K562 (cell line): ENCODE data around the gene UBE2D2. TPM values are rescaled to one million over a fixed set of nuclear protein-coding genes. Genes with fewer than 3 reads are reported as not detected.

Source experiments
- ATAC-seq: fragments of 200-7000 bp; cut with Tn5 transposase; 3 replicates; pipeline ENCODE4 v1.9.1; 2020; ENCODE audit warnings: moderate library complexity
- BruUV-seq: library from RNA; stranded (reverse); fragments of 400-500 nt; replicated peaks from 2 replicates; lab custom pipeline; 2021; lab: Mats Ljungman, UMichigan
- CTCF ChIA-PET: fragments of 300-600 bp; formaldehyde crosslinking; extraction: SDS; loops from one replicate; lab custom pipeline; 2021; ENCODE audit warnings: low intra/inter-chr PET ratio; lab: Yijun Ruan, JAX
- POLR2A ChIA-PET: fragments of 300-600, 350-650 bp; sonication (Branson Sonifier 250); formaldehyde crosslinking; extraction: SDS; loops from one replicate; lab custom pipeline; 2021; ENCODE audit warnings: antibody characterized with exemption, inconsistent platforms; lab: Yijun Ruan, JAX
- DNase-seq, 4 experiments: peaks; one replicate each; pipeline versions ENCODE4 v3.0.0 to v3.0.0-alpha.2; 2011 to 2018; ENCODE audit warnings: low spot score in 3 of 4, mixed read lengths in 3 of 4; ENCODE audit errors: extremely low read depth in 1 of 4
- FAIRE-seq: peaks from 2 replicates; lab custom pipeline; 2011; peaks lifted over from hg19 to GRCh38; lab: Jason Lieb, UNC
- H2AFZ ChIP-seq: 2 replicates; pipeline ENCODE4 v1.6.0; 2011; ENCODE audit warnings: low read depth, low read length, control low read depth, inconsistent platforms
- H3K27ac ChIP-seq: fragments of 200-600 bp; 3 replicates; pipeline ENCODE4 v1.8.0; 2011; ENCODE audit warnings: low read depth, mild to moderate bottlenecking, control low read depth, inconsistent platforms, low read length, moderate library complexity, mixed read lengths; ENCODE audit errors: extremely low read depth
- H3K27me3 ChIP-seq, 2 experiments: fragments of 300-600 bp in 1 of 2; 2 replicates in 1 of 2; 3 replicates in 1 of 2; pipeline versions ENCODE4 v1.6.0 to v1.8.0; 2011; ENCODE audit warnings: inconsistent platforms in 2 of 2, low read length in 2 of 2, mild to moderate bottlenecking in 1 of 2, mixed read lengths in 1 of 2, moderate library complexity in 1 of 2; ENCODE audit not compliant: control insufficient read depth in 2 of 2, insufficient read depth in 2 of 2
- H3K36me3 ChIP-seq: fragments of 300-600 bp; 3 replicates; pipeline ENCODE4 v1.8.0; 2011; ENCODE audit warnings: mild to moderate bottlenecking, low read length, inconsistent platforms; ENCODE audit not compliant: control insufficient read depth, insufficient read depth
- H3K4me1 ChIP-seq, 2 experiments: fragments of 200-600 bp in 1 of 2; replicated peaks in 1 of 2; 2 replicates in 1 of 2; 3 replicates in 1 of 2; pipeline versions ENCODE4 v1.5.1 to v1.8.0; 2011; ENCODE audit warnings: inconsistent platforms in 2 of 2, low read length in 2 of 2, mild to moderate bottlenecking in 1 of 2, mixed read lengths in 1 of 2, moderate library complexity in 1 of 2; ENCODE audit not compliant: control insufficient read depth in 2 of 2, insufficient read depth in 2 of 2
- H3K4me2 ChIP-seq: 2 replicates; pipeline ENCODE4 v1.6.1; 2011; ENCODE audit warnings: low read length, control low read depth, inconsistent platforms, mixed read lengths; ENCODE audit not compliant: insufficient read depth
- H3K4me3 ChIP-seq: fragments of 200-600 bp; sonication (generic), shearing (Covaris generic); 2 replicates; pipeline ENCODE4 v1.5.1; 2016; ENCODE audit warnings: control low read depth, inconsistent platforms
- H3K79me2 ChIP-seq: fragments of 200-600 bp; 3 replicates; pipeline ENCODE4 v1.8.0; 2011; ENCODE audit warnings: low read length, inconsistent platforms; ENCODE audit not compliant: control insufficient read depth, insufficient read depth
- H3K9ac ChIP-seq, 2 experiments: 2 replicates each; pipeline versions ENCODE4 v1.6.0 to v1.6.1; 2011; ENCODE audit warnings: low read depth in 2 of 2, low read length in 2 of 2, control low read depth in 1 of 2, inconsistent platforms in 1 of 2, mild to moderate bottlenecking in 1 of 2, mixed read lengths in 1 of 2; ENCODE audit not compliant: insufficient read depth in 1 of 2
- H3K9me1 ChIP-seq: one replicate; pipeline ENCODE4 v1.6.0; 2011; ENCODE audit warnings: inconsistent platforms, mild to moderate bottlenecking, low read length, moderate library complexity; ENCODE audit not compliant: control insufficient read depth, insufficient read depth
- H3K9me3 ChIP-seq: replicated peaks from 2 replicates; pipeline ENCODE4 v1.5.1; 2011; ENCODE audit warnings: low read depth, low read length, inconsistent platforms; ENCODE audit not compliant: control insufficient read depth, insufficient read depth
- H4K20me1 ChIP-seq: replicated peaks from 2 replicates; pipeline ENCODE4 v1.6.1; 2011; ENCODE audit warnings: low read length, inconsistent platforms, mixed read lengths; ENCODE audit not compliant: control insufficient read depth, insufficient read depth
- CAMTA2 ChIP-seq: fragments of 250-450 bp; sonication (Bioruptor Pico); conservative IDR thresholded peaks from 2 replicates; pipeline ENCODE4 v1.5.1; 2022
- ELF2 ChIP-seq: fragments of 250-450 bp; sonication (Bioruptor Pico); IDR thresholded peaks from 2 replicates; pipeline ENCODE4 v1.5.0; 2021; ENCODE audit warnings: mild to moderate bottlenecking
- GATAD2A ChIP-seq: fragments of 450-650 bp; IDR thresholded peaks from 2 replicates; pipeline ENCODE4 v1.6.1; 2017
- HLTF ChIP-seq: fragments of 450-650 bp; IDR thresholded peaks from 2 replicates; pipeline ENCODE4 v1.6.1; 2016
- HMGN3 ChIP-seq: IDR thresholded peaks from 2 replicates; pipeline ENCODE4 v1.6.1; 2011; ENCODE audit warnings: borderline replicate concordance, low read depth, mild to moderate bottlenecking, mixed read lengths, low read length; ENCODE audit not compliant: insufficient read length; ENCODE audit errors: extremely low read depth
- NELFE ChIP-seq: IDR thresholded peaks from 2 replicates; pipeline ENCODE4 v1.6.1; 2011; ENCODE audit warnings: mild to moderate bottlenecking; ENCODE audit not compliant: insufficient read depth, insufficient read length
- SIX5 ChIP-seq, 2 experiments: IDR thresholded peaks; 2 replicates each; pipeline ENCODE4 v1.6.1; 2011; ENCODE audit warnings: low read length in 2 of 2, borderline replicate concordance in 1 of 2, low read depth in 1 of 2, mild to moderate bottlenecking in 1 of 2, moderate library complexity in 1 of 2; ENCODE audit not compliant: insufficient read depth in 1 of 2
- TARDBP ChIP-seq: fragments of 450-650 bp; IDR thresholded peaks from 2 replicates; pipeline ENCODE4 v1.6.1; 2016
- WHSC1 ChIP-seq: IDR thresholded peaks from one replicate; pipeline ENCODE4 v1.6.1; 2012; ENCODE audit warnings: low read length, control low read depth, inconsistent platforms
- ZFP1 ChIP-seq: fragments of 450-650 bp; formaldehyde crosslinking; IDR thresholded peaks from 2 replicates; pipeline ENCODE4 v1.4.0; 2020; ENCODE audit warnings: mild to moderate bottlenecking, mixed read lengths
- ZNF740 ChIP-seq, 3 experiments: fragments of 200-800 bp in 1 of 3; sonication (Bioruptor generic) in 1 of 3; sonication (generic) in 1 of 3; formaldehyde crosslinking in 1 of 3; IDR thresholded peaks; 2 replicates each; pipeline versions ENCODE4 v1.6.1 to v1.8.0; 2016 to 2022; ENCODE audit warnings: mild to moderate bottlenecking in 2 of 3, missing compliant biosample characterization in 2 of 3, missing genetic modification characterization in 2 of 3, missing genetic modification reagents in 1 of 3
- WGBS: fragments of 100-300 bp; shearing (Covaris generic); methylation state at CpG from one replicate; pipeline ENCODE4 v1.1.6; 2016; ENCODE audit warnings: low coverage, mixed read lengths; ENCODE audit not compliant: insufficient coverage; ENCODE audit errors: missing lambda C conversion rate; 5-methylcytosine and 5-hydroxymethylcytosine counted together
- in situ Hi-C: fragments of 300-500 bp; cut with MboI; formaldehyde crosslinking; loops from 4 replicates; pipeline ENCODE4 v1.15.0; 2018; ENCODE audit warnings: inconsistent platforms, mixed read lengths
- intact Hi-C: fragments of 100-400 bp; cut with micrococcal nuclease; formaldehyde crosslinking; loops from 2 replicates; pipeline ENCODE4 v1.14.2; 2022
- polyA plus RNA-seq, 8 experiments: library from polyadenylated mRNA; depleted of rRNA in 4 of 8; stranded (reverse) in 5 of 8; unstranded in 3 of 8; fragments of >200 nt; fragmentation: Nextera tagmentation in 2 of 8; fragmentation: Illumina TruSeq in 1 of 8; extraction: Ambion mirVana in 2 of 8; extraction: Trizol in 1 of 8; gene quantifications; 2 replicates each; pipeline versions ENCODE4 v1.2.1 to v1.2.3, GENCODE V29; 2011 to 2014; ENCODE audit warnings: inconsistent platforms in 1 of 8, missing spikeins in 1 of 8
- total RNA-seq, 7 experiments: library from RNA; depleted of rRNA in 6 of 7; stranded (reverse); fragments of >200 nt in 6 of 7; fragmentation: Illumina TruSeq in 2 of 7; extraction: Trizol in 2 of 7; gene quantifications; 2 replicates each; pipeline versions ENCODE4 v1.2.1 to v1.2.3, GENCODE V29; 2011 to 2021; ENCODE audit warnings: low replicate concordance in 1 of 7
- TF ChIP-seq, protein P1 (sequence below): fragments of 450-650 bp; formaldehyde crosslinking; IDR thresholded peaks from 2 replicates; pipeline ENCODE4 v1.4.0; 2020; ENCODE audit warnings: mild to moderate bottlenecking
- TF ChIP-seq, protein P2 (sequence below), 2 experiments: fragments of 250-450 bp in 1 of 2; fragments of 450-650 bp in 1 of 2; sonication (Bioruptor Pico) in 1 of 2; IDR thresholded peaks; 2 replicates each; pipeline versions ENCODE4 v1.6.1 to v1.8.0; 2016 to 2021; ENCODE audit warnings: mild to moderate bottlenecking in 2 of 2, moderate library complexity in 2 of 2, missing compliant biosample characterization in 1 of 2, missing genetic modification characterization in 1 of 2
- TF ChIP-seq, protein P3 (sequence below): fragments of 450-650 bp; formaldehyde crosslinking; IDR thresholded peaks from 2 replicates; pipeline ENCODE4 v1.4.0; 2022; ENCODE audit warnings: mild to moderate bottlenecking, moderate library complexity

UBE2D2 gene
- total and polyA plus RNA-seq, 9 of the 15 experiments (the other 6 are each of a cell fraction or from before 2014, with no cell fraction given) = 53.6 to 198 (median 122) TPM

GRCh38 chr5:139649082-139649991, 88.2 kb downstream of the UBE2D2 start (continued):
- TF ChIP-seq GATAD2A = no peak

- Histone ChIP-seq H2AFZ (no peak overlapping the region), H3K4me1 (peaks cover 59 to 74% of the 10 kb centered on the region in 2 experiments), H3K79me2 (peaks cover 76% of the 10 kb centered on the region), H3K9me1 (peaks cover 16% of the 10 kb centered on the region), H4K20me1 (peaks cover 44% of the 10 kb centered on the region), H3K9me3 (no peaks in the 10 kb centered on the region), H3K4me3 (peak overlapping the region; percentile 90), H3K27me3 (no peaks in the 10 kb centered on the region), H3K4me2 (peak overlapping the region; percentile 79), H3K36me3 (peaks cover 20% of the 10 kb centered on the region; the same call in 2 of the 3 replicates), H3K27ac (peak overlapping the region; percentile 83), H3K9ac (peak overlapping the region; percentile 85 to 94)
- CTCF ChIA-PET = interaction anchor here (0.6 to 1.0 kb wide), 2 partner anchors 15 kb away, joined by 3 read pairs; no protein-coding TSS in a partner anchor
- FAIRE-seq (no peak), ATAC-seq (peak; percentile 44), DNase-seq (peak; percentile 39 to 77 (median 50))
- under 1% methylated on average over 28 of the region's 48 CpGs for WGBS
- intact Hi-C loops (no loop called here), in situ Hi-C loops (no loop called here)
- no TSS peak for BruUV-seq
- POLR2A ChIA-PET = interaction anchor here (0.6 to 3.7 kb wide), 11 partner anchors 8 to 942 kb away, joined by 3 to 21 read pairs (median 4); no protein-coding TSS in a partner anchor
- TF ChIP-seq HLTF (no peak), WHSC1 (no peak), ZNF740 (CRISPR knock-in tag; IDR thresholded peaks at IDR 0.05) (peak; percentile 85), ZNF740 (tag; IDR thresholded peaks at IDR 0.05) (no peak), NELFE (no peak), TARDBP (no peak), CAMTA2 (CRISPR knock-in tag) (no peak), ZFP1 (CRISPR knock-in tag) (no peak), ELF2 (no peak), HMGN3 (peak; percentile 68), SIX5 (IDR thresholded peaks at IDR 0.05; ENCODE audit: borderline replicate concordance in 1 of 2, insufficient read depth in 1 of 2, low read depth in 1 of 2, low read length in 2 of 2) (no peak)
- TF ChIP-seq, protein P1, sequence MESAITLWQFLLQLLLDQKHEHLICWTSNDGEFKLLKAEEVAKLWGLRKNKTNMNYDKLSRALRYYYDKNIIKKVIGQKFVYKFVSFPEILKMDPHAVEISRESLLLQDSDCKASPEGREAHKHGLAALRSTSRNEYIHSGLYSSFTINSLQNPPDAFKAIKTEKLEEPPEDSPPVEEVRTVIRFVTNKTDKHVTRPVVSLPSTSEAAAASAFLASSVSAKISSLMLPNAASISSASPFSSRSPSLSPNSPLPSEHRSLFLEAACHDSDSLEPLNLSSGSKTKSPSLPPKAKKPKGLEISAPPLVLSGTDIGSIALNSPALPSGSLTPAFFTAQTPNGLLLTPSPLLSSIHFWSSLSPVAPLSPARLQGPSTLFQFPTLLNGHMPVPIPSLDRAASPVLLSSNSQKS (CRISPR knock-in tag) = no peak
- TF ChIP-seq, protein P2, sequence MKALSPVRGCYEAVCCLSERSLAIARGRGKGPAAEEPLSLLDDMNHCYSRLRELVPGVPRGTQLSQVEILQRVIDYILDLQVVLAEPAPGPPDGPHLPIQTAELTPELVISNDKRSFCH (CRISPR knock-in tag; IDR thresholded peaks at IDR 0.05) = no peak
- TF ChIP-seq, protein P2 (tag; IDR thresholded peaks at IDR 0.05) = no peak
- TF ChIP-seq, protein P3, sequence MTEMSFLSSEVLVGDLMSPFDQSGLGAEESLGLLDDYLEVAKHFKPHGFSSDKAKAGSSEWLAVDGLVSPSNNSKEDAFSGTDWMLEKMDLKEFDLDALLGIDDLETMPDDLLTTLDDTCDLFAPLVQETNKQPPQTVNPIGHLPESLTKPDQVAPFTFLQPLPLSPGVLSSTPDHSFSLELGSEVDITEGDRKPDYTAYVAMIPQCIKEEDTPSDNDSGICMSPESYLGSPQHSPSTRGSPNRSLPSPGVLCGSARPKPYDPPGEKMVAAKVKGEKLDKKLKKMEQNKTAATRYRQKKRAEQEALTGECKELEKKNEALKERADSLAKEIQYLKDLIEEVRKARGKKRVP (CRISPR knock-in tag) = no peak
Measured at GRCh38 chr5:139650031-139650688, 89.0 kb downstream of the UBE2D2 start.
